ENCODE data around the gene ACBD6. TPM values are rescaled to one million over a fixed set of nuclear protein-coding genes. Genes with fewer than 3 reads are reported as not detected.

ACBD6 gene
- total RNA-seq, 1 experiment from 2014 or later: 67.6 TPM

DNA sequence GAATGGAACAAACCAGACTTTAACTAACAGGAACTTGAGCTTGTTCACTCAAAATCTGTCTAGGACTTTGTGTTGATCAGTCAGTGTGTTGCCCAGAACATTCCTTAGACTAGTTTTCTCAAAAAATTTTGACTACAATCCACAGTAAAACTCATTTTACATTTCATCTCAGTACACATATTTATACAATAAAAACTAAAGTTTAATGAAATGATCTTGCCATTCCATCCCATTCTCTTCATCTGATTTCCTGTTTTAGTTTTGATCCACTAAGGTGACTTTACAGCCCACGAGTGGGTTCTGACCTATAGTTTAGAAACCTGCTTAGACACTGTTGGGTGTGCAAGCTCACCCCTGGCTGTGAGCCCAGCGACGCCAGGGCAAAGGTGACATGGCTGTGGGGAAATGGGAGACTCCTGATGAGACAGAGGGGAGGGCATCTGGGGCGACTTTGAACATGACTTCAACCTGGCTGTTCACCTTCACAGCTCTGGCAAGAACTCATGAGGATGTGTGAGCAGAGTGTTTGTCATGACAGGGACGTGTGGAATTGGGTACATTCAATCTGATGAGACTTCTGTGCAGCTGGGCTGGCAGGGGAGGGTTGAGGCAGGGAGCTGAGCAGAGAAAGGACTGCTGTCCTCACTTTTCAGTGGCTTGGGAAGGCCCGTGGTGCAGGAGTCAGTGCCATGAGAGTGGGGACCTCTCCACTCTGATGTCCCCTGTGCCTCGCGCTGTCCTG lies 231.7 kb downstream of the ACBD6 start:
- no peak for DNase-seq (ENCODE audit: low spot score)

GRCh38 chr1:180269645-180270529 lies 232.5 kb downstream of the ACBD6 start:
- no peak for DNase-seq (ENCODE audit: low spot score)

DNA sequence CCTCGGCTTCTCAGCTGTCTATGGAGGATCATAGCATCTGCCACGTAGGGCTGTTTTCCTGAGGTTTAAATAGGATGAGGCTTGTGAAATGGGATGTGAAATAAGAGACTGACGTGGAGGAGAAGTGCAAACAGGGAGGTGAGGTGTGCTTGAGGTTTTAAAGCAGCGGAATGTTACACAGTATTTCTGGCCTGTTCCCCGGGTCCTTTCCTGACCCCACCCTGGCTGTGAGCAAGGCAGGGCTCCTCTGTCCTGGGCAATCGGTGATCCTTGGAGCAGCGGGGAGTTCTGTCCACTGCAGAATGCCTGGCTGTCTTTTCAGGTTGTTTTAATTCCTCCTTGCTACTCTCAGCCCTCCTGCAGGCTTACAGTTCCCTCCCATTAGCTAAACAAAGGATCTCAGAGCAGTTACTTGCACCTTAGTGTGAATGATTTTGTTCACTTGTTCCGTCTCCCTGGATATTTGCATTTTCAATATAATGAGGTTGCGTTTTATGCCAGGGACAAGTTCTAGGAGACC lies 233.8 kb downstream of the ACBD6 start:
- no peak for DNase-seq (ENCODE audit: low spot score)

DNA sequence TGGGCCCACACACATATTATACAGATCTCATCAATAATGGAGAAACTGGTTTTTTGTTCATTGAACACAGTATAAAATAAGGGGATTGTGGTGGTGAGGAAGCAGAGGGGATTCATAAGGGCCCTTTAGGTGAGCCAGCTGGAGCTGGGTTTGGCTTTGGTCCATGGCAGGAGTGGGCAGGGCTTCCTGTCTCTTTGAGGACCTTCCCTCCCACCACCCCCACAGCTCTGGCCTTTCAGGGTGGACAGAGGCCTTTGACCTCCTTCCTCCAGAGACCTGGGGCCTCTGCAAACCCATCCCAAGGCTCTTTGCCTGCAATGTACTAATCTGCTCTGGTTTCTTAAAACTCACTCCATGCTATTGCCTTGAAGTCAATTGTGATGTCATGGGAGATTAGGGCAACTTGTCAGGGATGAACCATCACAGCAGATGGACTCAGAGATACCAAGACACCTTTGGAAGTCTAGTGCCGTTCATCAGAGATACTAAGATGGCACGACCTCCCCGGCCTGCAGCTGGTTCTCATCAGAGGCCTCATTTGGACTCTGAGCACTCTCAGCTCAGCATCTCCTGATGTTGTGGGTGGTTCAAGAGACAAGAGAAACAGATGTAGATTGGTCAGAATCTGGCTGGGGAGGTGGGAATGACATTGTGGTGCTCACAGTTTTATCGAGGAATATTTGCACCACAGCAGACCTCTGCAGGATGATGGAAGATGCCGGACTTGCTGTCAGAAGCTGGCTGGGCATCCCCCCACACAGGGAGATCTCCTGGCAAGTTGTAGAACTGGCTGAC lies 234.4 kb downstream of the ACBD6 start:
- no peak for DNase-seq (ENCODE audit: low spot score)

- no peak for DNase-seq (ENCODE audit: low spot score)
Observed at GRCh38 chr1:180267211-180267561, 235.2 kb downstream of the ACBD6 start.

- no peak for DNase-seq (ENCODE audit: low spot score)
Observed at GRCh38 chr1:180266275-180267210, 235.8 kb downstream of the ACBD6 start.

GRCh38 chr1:180265871-180266270 lies 236.5 kb downstream of the ACBD6 start:
- DNase-seq (ENCODE audit: low spot score): no peak

DNA sequence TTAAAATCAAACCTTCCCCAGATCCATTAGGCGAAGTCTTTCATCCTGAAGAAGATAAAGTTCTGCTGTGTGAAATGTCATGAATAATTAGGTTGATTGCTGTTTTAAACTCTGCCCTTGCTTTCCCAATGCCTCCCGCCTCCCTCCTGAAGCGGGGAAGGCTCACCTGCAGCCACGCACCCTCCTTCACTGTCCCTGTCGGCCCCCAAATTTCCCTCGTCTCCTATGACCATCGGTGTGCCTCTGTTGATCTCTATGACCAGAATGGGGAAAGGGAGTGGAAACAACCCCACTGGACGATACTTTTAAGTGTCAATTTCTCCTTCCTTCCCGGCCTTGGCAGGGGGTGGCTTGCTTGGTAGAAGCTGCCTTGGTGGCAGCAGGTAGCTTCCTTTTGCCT lies 237.2 kb downstream of the ACBD6 start:
- DNase-seq (ENCODE audit: low spot score): no peak

GRCh38 chr1:180264595-180264994 lies 237.8 kb downstream of the ACBD6 start:
- DNase-seq (ENCODE audit: low spot score): no peak

DNA sequence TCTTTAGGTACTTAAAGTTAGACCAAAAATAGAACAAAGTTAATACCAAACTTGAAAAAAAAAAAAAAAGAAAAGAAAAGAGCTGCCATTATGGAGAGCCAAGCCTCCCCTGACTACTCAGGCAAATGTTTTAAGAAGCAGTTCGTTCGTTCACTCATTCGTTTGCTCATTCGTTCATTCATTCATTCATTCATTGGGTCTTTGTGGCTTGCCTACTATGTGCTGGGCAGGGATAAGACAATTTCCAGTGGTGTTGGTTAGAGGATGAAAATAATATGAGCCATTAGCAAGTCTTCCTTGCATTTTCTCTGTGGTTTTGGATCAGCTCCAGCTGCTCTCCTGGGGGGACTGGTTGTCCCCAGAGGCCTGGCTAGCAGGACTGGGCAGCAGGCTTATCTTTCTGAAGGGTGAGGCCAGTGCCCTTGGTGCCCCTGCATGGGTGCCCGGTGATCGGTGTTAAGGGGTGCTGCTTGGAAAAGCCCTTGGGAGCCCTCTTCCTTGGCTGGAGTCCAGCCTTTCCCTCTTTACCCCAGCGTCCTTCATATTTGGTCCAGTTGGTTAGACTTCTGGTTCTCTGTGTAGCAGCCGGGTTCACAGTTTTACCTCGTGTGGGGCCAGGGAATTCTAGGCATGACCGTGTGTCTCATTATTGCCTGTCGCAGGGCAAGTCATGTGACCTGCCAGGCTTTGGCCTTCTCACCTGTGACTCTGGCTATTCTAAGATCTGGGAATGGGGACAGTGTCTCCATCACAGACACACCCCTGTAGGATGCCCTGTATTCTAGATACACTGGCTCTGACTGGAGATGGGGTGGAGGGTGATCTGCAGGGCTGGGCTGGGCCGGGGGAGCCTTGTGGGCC lies 239.5 kb downstream of the ACBD6 start:
- DNase-seq (ENCODE audit: low spot score): no peak

DNA sequence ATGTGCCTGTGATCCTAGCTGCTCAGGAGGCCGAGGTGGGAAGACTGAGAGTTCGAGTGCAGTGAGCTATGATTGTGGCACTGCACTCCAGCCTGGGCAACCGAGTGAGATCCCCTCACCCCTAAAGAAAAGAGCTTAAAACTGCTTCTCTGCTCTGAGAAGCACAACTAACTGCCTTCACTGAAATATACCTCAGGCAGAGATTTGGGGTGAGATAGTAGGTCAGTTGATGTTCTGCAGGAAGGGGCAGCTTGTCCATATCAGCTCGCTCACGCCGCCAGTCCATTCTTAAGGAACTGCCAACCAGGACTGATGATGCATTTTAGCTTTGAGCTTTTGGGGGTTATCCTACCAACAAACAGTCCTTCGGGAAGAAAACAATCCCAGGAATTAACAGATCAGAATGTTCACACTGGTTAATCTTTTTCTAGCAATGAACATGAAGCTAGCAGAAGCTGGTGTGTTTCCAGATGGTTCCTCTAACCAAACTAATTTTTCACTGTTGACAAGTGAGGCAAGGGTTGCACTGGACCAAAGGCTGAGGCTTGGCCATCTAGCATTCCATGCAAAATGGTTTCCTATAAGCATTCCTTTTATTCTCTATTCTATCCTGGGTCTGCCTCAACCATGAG lies 240.7 kb downstream of the ACBD6 start:
- no peak for DNase-seq (ENCODE audit: low spot score)

- DNase-seq (ENCODE audit: low spot score): no peak
Observed at GRCh38 chr1:180261030-180261429, 241.3 kb downstream of the ACBD6 start.

GRCh38 chr1:180260541-180260940 lies 241.8 kb downstream of the ACBD6 start:
- no peak for DNase-seq (ENCODE audit: low spot score)

DNA sequence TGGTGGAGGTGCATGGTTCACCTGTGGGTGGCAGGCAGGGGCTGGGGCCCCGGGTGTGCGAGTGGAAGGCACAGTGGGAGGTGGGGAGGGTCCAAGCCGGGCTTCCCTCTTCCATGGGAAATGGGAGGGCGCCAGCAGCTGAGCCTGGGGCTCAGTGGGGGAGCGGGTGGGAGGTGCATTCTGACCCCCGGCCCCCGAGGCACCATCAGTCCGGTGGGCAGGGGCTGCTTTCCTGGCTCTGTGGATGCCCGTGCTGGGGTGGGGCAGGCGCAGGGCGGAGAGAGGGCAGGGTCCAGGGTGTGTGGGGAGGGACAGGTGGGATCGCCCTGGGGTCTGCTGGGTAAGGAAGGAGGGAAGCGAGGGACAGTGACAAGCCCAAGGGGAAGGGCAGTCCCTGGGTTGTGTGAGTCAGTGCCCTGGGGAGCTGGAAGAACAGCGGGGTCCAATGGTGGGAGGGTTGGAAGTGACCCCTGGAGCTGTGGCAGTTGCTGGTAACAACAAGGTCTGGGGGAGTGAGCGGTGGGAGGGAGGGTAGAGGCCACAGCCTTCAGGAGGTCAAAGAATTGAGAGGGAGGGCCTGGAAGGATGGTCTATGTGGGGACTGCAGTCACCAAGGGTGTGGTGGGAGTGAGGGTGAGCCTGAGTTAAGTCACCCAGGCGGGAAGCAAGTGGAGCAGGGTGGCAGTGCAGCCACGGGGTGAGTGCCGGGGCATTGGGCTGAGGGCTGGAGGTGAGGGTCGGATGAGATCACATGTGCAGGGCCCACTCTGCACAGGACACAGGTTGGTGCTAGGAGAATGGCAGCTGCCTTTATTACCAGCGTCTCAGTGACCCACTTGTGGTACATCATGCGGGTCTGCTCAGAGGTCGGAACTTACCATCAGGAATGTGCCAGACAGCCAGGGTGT lies 242.7 kb downstream of the ACBD6 start:
- no peak for DNase-seq (ENCODE audit: low spot score)

DNA sequence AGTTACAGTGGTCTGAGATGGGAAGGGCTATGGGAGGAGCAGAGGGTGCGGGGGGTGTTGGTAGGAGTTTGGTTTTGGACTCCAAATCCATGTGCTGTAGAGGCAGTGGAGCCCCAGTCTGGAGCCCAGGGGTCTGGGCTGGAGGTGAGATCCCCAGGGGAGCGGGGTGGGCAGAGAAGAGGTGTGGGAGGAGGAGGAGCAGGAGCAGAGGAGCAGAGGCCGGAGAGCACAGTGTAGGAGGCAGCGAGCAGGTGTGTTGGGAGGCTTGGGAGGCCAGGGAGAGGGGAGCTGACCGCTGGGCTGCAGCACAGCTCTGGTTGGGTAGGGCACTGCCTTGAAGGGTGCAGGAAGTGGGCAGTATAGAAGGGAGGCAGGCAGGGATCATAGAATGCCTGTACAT lies 243.4 kb downstream of the ACBD6 start:
- DNase-seq (ENCODE audit: low spot score): no peak

DNA sequence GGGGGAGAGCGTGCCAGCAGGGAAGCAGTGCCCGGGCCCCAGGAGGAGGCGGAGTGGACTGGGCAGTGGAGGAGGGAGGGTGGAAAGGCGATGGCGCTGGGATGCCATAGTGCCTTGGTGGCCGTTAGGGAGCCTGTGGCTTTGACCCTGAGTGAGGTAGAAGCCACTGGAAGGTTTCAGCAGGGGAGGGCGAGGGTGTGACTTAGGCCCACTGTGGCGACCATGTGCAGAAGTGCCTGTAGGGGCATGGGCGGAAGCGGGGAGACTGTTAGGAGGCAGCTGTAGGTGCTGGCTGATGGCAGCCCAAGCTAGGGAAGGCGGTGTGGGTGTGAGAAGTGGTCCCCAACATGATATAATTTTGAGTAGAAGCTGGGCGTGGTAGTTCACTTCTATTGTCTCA lies 244.1 kb downstream of the ACBD6 start:
- no peak for DNase-seq (ENCODE audit: low spot score)

DNA sequence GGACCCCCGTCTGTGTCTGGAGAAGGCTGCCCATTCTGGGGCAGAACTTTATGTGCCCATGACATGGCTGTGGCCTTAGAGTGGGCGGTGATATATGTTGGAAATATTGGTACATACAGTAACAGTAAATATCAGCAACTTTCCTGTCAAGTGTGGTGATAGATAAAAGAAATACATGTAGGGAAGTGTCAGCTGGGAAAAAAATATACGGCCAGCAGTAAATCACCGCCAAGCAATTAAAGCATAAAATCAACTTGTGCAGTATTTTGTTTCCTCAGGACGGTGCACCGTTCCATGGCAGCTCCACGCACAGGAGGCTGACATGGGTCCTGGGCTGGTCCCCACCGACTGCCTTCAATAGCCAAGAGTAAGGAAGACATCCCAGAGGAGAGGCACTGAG lies 244.9 kb downstream of the ACBD6 start:
- no peak for DNase-seq (ENCODE audit: low spot score)

GRCh38 chr1:180257028-180257386 lies 245.4 kb downstream of the ACBD6 start:
- DNase-seq (ENCODE audit: low spot score): no peak

Measured in H4 (cell line).